GM19193 (cell line): ENCODE results near the gene C2orf92.

ENCODE experiments used
- POLR2A ChIP-seq: IDR thresholded peaks from 4 replicates; pipeline ENCODE4 v1.6.1; 2011; ENCODE audit not compliant: insufficient read depth, insufficient read length; ENCODE audit errors: extremely low read depth

C2orf92 gene

DNA sequence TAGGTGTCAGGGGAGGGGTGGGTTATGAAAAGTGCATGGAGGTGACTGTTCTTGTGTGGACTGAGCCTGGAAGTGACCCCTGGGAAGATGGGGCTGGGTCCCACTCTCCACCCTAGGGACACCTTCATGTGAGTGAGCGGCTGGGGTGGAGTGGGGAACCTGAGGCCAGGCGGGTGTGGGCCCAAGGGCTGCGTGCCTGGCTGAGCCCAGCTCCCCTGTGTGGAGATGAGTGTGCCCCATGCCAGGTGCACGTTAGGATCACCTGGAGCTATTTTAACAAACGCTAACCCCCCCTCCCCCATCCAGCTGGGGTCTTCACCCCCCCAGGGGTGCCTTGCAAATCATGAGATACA, 70.4 kb downstream of the C2orf92 start:
- TF ChIP-seq POLR2A, result no peak

GRCh38 chr2:97740590-97741182, 71.2 kb downstream of the C2orf92 start:
- TF ChIP-seq POLR2A, result no peak

DNA sequence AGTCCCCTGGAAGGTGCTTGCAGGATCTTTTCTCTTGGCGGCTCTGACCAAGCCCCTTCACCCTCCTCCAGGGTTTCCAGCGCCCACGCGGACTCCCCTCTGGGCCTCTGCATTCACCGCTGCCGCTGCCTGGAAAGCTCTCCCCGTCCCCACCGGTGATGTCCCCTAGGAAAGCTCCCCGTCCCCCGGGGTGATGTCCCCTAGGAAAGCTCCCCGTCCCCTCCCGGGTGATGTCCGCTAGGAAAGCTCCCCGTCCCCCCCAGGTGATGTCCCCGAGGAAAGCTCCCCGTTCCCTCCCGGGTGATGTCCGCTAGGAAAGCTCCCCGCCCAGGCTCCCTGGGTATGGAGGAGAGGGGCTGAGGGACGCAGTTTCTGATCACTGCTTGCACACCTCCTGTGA, 71.7 kb downstream of the C2orf92 start:
- no peak for TF ChIP-seq POLR2A

DNA sequence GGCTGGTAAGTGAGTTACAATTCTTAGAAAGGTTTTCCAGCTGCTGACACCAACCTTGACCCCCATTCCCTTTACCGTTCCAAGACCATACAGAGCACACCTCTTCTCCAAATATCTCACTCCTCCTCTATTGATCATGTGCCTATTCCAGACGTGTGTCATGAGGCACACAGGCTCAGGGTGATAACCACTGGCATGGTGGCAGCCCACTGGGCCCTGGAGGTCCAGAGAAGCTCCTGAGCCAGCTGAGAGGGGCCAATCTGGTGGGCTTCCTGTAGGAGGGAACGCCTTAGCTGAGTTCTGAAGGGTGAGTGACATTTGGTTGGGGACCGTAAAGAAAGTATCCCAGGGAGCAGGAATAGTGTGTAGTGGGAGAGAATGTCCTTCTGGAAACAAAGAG, 72.2 kb downstream of the C2orf92 start:
- TF ChIP-seq POLR2A, result no peak

DNA sequence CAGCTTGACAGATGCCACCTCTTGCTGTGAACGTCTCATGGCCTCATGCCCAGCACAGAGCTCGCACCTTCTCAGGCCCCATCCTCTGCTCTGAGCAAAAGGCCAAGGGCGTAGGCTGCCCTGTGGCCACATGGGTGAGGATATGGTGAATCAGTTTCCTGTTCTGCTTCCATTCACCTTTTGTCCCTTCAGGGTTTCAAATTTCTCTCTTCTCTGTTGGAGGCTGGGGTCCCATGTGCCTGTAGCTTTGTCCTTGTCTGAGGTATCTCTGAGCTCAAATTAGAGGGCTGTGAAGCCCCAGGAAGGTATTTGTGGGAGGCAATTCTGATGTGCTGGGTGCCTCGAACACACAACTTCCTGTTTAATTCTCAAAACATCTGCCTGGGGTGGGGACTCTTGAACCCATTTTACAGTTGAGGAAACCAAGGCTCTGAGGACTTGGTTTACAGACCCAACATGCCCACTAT, 72.9 kb downstream of the C2orf92 start:
- no peak for TF ChIP-seq POLR2A

DNA sequence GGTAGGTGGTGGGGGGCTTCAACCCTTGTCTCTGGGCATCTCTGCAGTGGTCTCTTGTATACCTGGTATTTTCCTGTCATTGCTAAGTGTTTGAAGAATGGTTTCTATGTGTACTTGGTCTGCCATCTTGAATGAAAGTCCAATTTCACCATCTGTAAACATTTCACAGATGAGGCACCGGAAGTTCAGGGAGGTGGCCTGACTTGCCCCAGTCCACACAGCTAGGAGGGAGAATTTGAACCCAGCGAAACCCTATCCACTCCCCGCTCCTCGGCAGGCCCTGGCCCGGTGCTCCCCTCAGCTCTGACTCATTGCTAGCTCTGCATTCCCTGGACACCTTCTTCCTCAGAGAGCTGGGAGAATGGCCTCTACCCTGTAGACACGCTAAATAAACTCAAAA, 74.4 kb downstream of the C2orf92 start:
- no peak for TF ChIP-seq POLR2A

DNA sequence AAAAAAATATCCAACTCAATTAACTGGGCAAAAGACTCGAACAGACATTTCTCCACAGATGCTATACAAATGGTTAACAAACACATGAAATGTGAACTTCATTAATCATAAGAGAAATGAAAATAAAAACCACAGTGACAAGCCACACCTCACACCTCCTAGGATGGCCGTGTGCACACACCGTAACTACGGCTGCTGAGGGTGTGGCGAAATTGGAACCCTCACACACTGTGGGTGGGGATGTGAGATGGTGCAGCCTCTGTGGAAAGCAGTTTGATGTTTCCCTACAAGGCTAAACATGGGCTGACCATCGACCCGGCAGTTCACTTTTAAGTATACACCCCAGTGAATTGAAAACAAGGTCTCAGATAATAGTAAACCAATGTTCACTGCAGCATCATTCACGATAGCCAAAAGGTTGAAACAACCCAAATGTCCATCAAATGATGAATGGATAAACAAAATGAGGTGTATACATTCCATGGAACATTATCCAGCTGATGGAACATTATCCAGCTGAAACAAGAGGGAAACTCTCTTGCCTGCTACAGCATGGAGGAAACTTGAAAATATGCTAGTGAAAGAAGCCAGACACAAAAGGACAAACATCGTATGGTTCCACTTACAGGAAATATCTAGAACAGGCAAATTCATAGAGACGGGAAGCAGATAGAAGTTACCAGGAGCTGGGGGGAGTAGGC, 76.1 kb downstream of the C2orf92 start:
- no peak for TF ChIP-seq POLR2A

- no peak for TF ChIP-seq POLR2A
Observed at GRCh38 chr2:97747285-97747684, 77.8 kb downstream of the C2orf92 start.

DNA sequence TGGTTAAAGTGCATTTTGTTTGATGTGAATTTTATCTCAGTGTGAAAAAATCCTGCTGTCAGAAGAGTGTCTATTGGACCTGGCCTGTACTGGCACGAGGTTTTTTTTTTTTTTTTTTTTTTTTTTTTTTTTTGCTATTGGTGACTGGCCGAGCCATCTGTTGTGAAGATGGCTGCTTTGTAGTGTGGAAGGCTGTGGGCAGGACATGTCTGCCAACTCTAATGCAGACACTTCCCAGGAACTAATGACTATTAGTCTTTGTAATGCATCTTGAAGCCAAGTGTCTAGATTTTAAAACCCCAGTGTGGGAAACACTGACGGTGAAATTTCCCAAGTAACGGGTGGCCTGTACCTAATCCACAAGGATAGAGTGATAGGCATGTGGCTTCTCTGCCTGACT, 78.2 kb downstream of the C2orf92 start:
- TF ChIP-seq POLR2A, result no peak

- TF ChIP-seq POLR2A, result no peak
Observed at GRCh38 chr2:97749581-97749980, 80.1 kb downstream of the C2orf92 start.

GRCh38 chr2:97750017-97750416, 80.5 kb downstream of the C2orf92 start:
- no peak for TF ChIP-seq POLR2A

- no peak for TF ChIP-seq POLR2A
Observed at GRCh38 chr2:97751752-97752151, 82.2 kb downstream of the C2orf92 start.
